Endothelial cell of umbilical vein (primary cell): Measurements from ENCODE around the gene HRH3. TPM values are rescaled to one million over a fixed set of nuclear protein-coding genes. Genes with fewer than 3 reads are reported as not detected.

Experiments
- BruUV-seq: library from RNA; stranded (reverse); fragments of 400-500 nt; replicated peaks from 2 replicates; lab custom pipeline; 2021; lab: Mats Ljungman, UMichigan
- CTCF ChIA-PET: fragments of 300-600, 350-600 bp; sonication (Branson Sonifier 250); formaldehyde crosslinking; loops from one replicate; lab custom pipeline; 2021; ENCODE audit warnings: antibody characterized with exemption, inconsistent platforms; lab: Charles Lee
- POLR2A ChIA-PET: fragments of 300-600, 350-600 bp; sonication (Branson Sonifier 250); formaldehyde crosslinking; loops from one replicate; lab custom pipeline; 2021; ENCODE audit warnings: antibody characterized with exemption, inconsistent platforms; lab: Charles Lee
- DNase-seq: peaks from one replicate; pipeline ENCODE4 v3.0.0-alpha.2; 2011; ENCODE audit warnings: low read depth, low spot score
- FAIRE-seq: peaks from 2 replicates; lab custom pipeline; 2011; peaks lifted over from hg19 to GRCh38; lab: Jason Lieb, UNC
- H2AFZ ChIP-seq: 2 replicates; pipeline ENCODE4 v1.6.0; 2012; ENCODE audit warnings: low read depth, low read length, control low read depth, inconsistent platforms
- H3K27ac ChIP-seq: 2 replicates; pipeline ENCODE4 v1.5.1; 2011; ENCODE audit warnings: low read depth, mild to moderate bottlenecking, control low read depth, low read length, moderate library complexity; ENCODE audit not compliant: insufficient read depth
- H3K27me3 ChIP-seq, 2 experiments: 2 replicates each; pipeline versions ENCODE4 v1.6.0 to v1.6.1; 2011; ENCODE audit warnings: low read length in 2 of 2, mixed read lengths in 1 of 2; ENCODE audit not compliant: control insufficient read depth in 2 of 2, insufficient read depth in 2 of 2
- H3K36me3 ChIP-seq, 2 experiments: 2 replicates in 1 of 2; 3 replicates in 1 of 2; pipeline ENCODE4 v1.5.1; 2011; ENCODE audit warnings: low read length in 2 of 2, mild to moderate bottlenecking in 1 of 2, moderate library complexity in 1 of 2; ENCODE audit not compliant: control insufficient read depth in 2 of 2, insufficient read depth in 2 of 2; ENCODE audit errors: extremely low read depth in 1 of 2
- H3K4me1 ChIP-seq: 3 replicates; pipeline ENCODE4 v1.5.1; 2011; ENCODE audit warnings: mild to moderate bottlenecking, low read length; ENCODE audit not compliant: control insufficient read depth, insufficient read depth; ENCODE audit errors: extremely low read depth
- H3K4me2 ChIP-seq: 2 replicates; pipeline ENCODE4 v1.6.1; 2011; ENCODE audit warnings: low read length, control low read depth, mixed read lengths; ENCODE audit not compliant: insufficient read depth
- H3K4me3 ChIP-seq, 3 experiments: fragments of 200-600 bp in 1 of 3; sonication (generic), shearing (Covaris generic) in 1 of 3; replicated peaks in 1 of 3; 2 replicates each; pipeline ENCODE4 v1.5.1; 2011 to 2016; ENCODE audit warnings: control low read depth in 3 of 3, low read length in 3 of 3, mild to moderate bottlenecking in 2 of 3, inconsistent platforms in 1 of 3, low read depth in 1 of 3, moderate library complexity in 1 of 3; ENCODE audit not compliant: insufficient read depth in 1 of 3
- H3K79me2 ChIP-seq: 2 replicates; pipeline ENCODE4 v1.6.0; 2012; ENCODE audit warnings: low read length, inconsistent platforms; ENCODE audit not compliant: control insufficient read depth, insufficient read depth
- H3K9ac ChIP-seq: replicated peaks from 2 replicates; pipeline ENCODE3; 2011; ENCODE audit warnings: low read length, control low read depth; ENCODE audit not compliant: insufficient read depth; ENCODE audit errors: extremely low read depth
- H3K9me1 ChIP-seq: replicated peaks from 3 replicates; pipeline ENCODE4 v1.6.0; 2011; ENCODE audit warnings: mild to moderate bottlenecking, low read length; ENCODE audit not compliant: control insufficient read depth, insufficient read depth; ENCODE audit errors: extremely low read depth
- H3K9me3 ChIP-seq: replicated peaks from 2 replicates; pipeline ENCODE4 v1.5.1; 2012; ENCODE audit warnings: low read length, inconsistent platforms; ENCODE audit not compliant: control insufficient read depth, insufficient read depth
- H4K20me1 ChIP-seq: replicated peaks from 2 replicates; pipeline ENCODE3; 2011; ENCODE audit warnings: mild to moderate bottlenecking, low read length; ENCODE audit not compliant: control insufficient read depth, insufficient read depth; ENCODE audit errors: extremely low read depth
- EZH2 ChIP-seq: IDR thresholded peaks from 2 replicates; pipeline ENCODE4 v1.6.1; 2012; ENCODE audit warnings: borderline replicate concordance, low read depth, mild to moderate bottlenecking, moderate library complexity, low read length, inconsistent platforms; ENCODE audit not compliant: severe bottlenecking
- FOS ChIP-seq: IDR thresholded peaks from 2 replicates; pipeline ENCODE4 v1.6.1; 2011; ENCODE audit warnings: mild to moderate bottlenecking, low read length, moderate library complexity, borderline replicate concordance; ENCODE audit not compliant: insufficient read depth
- GATA2 ChIP-seq: IDR thresholded peaks from 2 replicates; pipeline ENCODE4 v1.7.0; 2011; ENCODE audit warnings: low read depth, mild to moderate bottlenecking, moderate library complexity, mixed read lengths, low read length; ENCODE audit not compliant: insufficient read length, insufficient read depth
- JUN ChIP-seq: IDR thresholded peaks from 2 replicates; pipeline ENCODE4 v1.6.1; 2011; ENCODE audit warnings: borderline replicate concordance, low read depth; ENCODE audit not compliant: insufficient read length, insufficient read depth
- MYC ChIP-seq: IDR thresholded peaks from one replicate; pipeline ENCODE4 v1.6.1; 2011; ENCODE audit warnings: mild to moderate bottlenecking, low read depth, low read length
- POLR2A ChIP-seq: IDR thresholded peaks from 2 replicates; pipeline ENCODE4 v1.6.1; 2012; ENCODE audit warnings: low read depth, mild to moderate bottlenecking, control low read depth, low read length
- POLR2AphosphoS5 ChIP-seq: IDR thresholded peaks from 2 replicates; pipeline ENCODE4 v1.6.1; 2012; ENCODE audit warnings: low read depth, mild to moderate bottlenecking, control low read depth, low read length, moderate library complexity; ENCODE audit not compliant: insufficient read depth
- dilution Hi-C: fragments of 300-500 bp; cut with MboI; formaldehyde crosslinking; loops from one replicate; pipeline ENCODE4 v1.15.0; 2019; ENCODE audit warnings: low sequenced_read_pairs; ENCODE audit not compliant: extremely low pct_ligation_motif_present
- intact Hi-C: fragments of 100-400 bp; cut with micrococcal nuclease; formaldehyde crosslinking; loops from one replicate; pipeline ENCODE4 v1.10.0; 2022
- polyA plus RNA-seq, 4 experiments: library from polyadenylated mRNA; depleted of rRNA in 3 of 4; stranded (reverse) in 3 of 4; unstranded in 1 of 4; fragments of >200 nt; gene quantifications; 2 replicates each; pipeline versions ENCODE4 v1.2.1 to v1.2.3, GENCODE V29; 2011 to 2012; ENCODE audit warnings: missing spikeins in 1 of 4
- total RNA-seq: library from RNA; stranded (reverse); gene quantifications from 2 replicates; pipeline ENCODE4 v1.2.3, GENCODE V29; 2021
- TF ChIP-seq, protein P1 (sequence below), 2 donors: IDR thresholded peaks; 1 replicate in 1 of 2; 2 replicates in 1 of 2; pipeline ENCODE4 v1.5.1; 2011; ENCODE audit warnings: low read length in 2 of 2, mild to moderate bottlenecking in 2 of 2, moderate library complexity in 2 of 2, control low read depth in 1 of 2, inconsistent platforms in 1 of 2, low read depth in 1 of 2; ENCODE audit not compliant: insufficient read depth in 1 of 2; ENCODE audit errors: extremely low read depth in 1 of 2
- TF ChIP-seq, protein P2 (sequence below): IDR thresholded peaks from 2 replicates; pipeline ENCODE4 v1.6.1; 2011; ENCODE audit not compliant: insufficient read depth, insufficient read length

Gene HRH3
- total and polyA plus RNA-seq, 2 donors (not counting 3 experiments of a cell fraction or from before 2014, with no cell fraction given): not detected

DNA sequence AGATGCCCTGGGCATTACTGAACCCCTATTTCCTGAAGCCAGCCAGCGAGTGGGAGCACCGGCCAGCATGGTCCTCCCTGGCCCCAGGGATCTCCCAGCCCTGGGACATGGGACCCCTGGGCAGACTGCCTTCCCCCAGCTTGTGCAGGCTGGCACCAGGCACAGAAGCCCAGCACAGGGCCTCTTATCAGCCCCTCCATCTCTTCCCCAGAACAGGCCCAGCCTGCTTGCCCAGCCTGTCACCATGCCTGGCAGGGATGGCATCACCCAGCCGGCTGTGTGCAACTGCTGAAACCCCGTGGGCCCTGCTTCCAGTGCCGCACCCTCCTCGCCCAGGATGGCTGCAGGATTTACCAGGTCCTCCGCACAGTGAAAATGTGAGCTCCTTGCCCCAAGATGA lies 12.1 kb upstream of the HRH3 start:
- Histone ChIP-seq H3K4me1 (no peaks in the 10 kb centered on the region), H3K27me3 (no peaks in the 10 kb centered on the region), H4K20me1 (no peaks in the 10 kb centered on the region), H3K9me3 (no peaks in the 10 kb centered on the region), H2AFZ (no peak overlapping the region), H3K79me2 (no peaks in the 10 kb centered on the region), H3K27ac (no peak overlapping the region), H3K4me3 (no peak overlapping the region), H3K4me2 (no peak overlapping the region), H3K9ac (no peak overlapping the region), H3K36me3 (no peaks in the 10 kb centered on the region), H3K9me1 (no peaks in the 10 kb centered on the region)
- no TSS peak for BruUV-seq
- POLR2A ChIA-PET: no interaction called here
- CTCF ChIA-PET: no interaction called here
- TF ChIP-seq, protein P1, sequence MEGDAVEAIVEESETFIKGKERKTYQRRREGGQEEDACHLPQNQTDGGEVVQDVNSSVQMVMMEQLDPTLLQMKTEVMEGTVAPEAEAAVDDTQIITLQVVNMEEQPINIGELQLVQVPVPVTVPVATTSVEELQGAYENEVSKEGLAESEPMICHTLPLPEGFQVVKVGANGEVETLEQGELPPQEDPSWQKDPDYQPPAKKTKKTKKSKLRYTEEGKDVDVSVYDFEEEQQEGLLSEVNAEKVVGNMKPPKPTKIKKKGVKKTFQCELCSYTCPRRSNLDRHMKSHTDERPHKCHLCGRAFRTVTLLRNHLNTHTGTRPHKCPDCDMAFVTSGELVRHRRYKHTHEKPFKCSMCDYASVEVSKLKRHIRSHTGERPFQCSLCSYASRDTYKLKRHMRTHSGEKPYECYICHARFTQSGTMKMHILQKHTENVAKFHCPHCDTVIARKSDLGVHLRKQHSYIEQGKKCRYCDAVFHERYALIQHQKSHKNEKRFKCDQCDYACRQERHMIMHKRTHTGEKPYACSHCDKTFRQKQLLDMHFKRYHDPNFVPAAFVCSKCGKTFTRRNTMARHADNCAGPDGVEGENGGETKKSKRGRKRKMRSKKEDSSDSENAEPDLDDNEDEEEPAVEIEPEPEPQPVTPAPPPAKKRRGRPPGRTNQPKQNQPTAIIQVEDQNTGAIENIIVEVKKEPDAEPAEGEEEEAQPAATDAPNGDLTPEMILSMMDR (IDR thresholded peaks at IDR 0.05; ENCODE audit: extremely low read depth in 1 of 2, insufficient read depth in 1 of 2, low read depth in 1 of 2, low read length in 2 of 2): no peak
- TF ChIP-seq MYC (no peak), EZH2 (no peak), FOS (no peak), POLR2AphosphoS5 (no peak), POLR2A (no peak), GATA2 (no peak), JUN (no peak)
- TF ChIP-seq, protein P2, sequence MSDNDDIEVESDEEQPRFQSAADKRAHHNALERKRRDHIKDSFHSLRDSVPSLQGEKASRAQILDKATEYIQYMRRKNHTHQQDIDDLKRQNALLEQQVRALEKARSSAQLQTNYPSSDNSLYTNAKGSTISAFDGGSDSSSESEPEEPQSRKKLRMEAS: no peak
- intact Hi-C loops (no loop called here), dilution Hi-C loops (no loop called here)
- DNase-seq (no peak), FAIRE-seq (no peak)
